ENCODE data around the gene NAV2. TPM values are rescaled to one million over a fixed set of nuclear protein-coding genes. Genes with fewer than 3 reads are reported as not detected.

Gene NAV2
- total RNA-seq, 1 donor from 2014 or later: 10.3 TPM

GRCh38 chr11:20131788-20132666, 419.4 kb downstream of the NAV2 start:
- DNase-seq (no peak), ATAC-seq (ENCODE audit: low read depth) (peak; percentile 31)
- Mint-ChIP-seq H3K4me1 (peaks cover 10% of the 10 kb centered on the region), H3K36me3 (ENCODE audit: low read depth) (no peaks in the 10 kb centered on the region), H3K4me3 (peak overlapping the region; percentile 61), H3K9me3 (no peaks in the 10 kb centered on the region), H3K27ac (no peak overlapping the region), H3K27me3 (peaks cover 27% of the 10 kb centered on the region)
- TF ChIP-seq, protein P1, sequence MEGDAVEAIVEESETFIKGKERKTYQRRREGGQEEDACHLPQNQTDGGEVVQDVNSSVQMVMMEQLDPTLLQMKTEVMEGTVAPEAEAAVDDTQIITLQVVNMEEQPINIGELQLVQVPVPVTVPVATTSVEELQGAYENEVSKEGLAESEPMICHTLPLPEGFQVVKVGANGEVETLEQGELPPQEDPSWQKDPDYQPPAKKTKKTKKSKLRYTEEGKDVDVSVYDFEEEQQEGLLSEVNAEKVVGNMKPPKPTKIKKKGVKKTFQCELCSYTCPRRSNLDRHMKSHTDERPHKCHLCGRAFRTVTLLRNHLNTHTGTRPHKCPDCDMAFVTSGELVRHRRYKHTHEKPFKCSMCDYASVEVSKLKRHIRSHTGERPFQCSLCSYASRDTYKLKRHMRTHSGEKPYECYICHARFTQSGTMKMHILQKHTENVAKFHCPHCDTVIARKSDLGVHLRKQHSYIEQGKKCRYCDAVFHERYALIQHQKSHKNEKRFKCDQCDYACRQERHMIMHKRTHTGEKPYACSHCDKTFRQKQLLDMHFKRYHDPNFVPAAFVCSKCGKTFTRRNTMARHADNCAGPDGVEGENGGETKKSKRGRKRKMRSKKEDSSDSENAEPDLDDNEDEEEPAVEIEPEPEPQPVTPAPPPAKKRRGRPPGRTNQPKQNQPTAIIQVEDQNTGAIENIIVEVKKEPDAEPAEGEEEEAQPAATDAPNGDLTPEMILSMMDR (IDR thresholded peaks at IDR 0.05): no peak
- POLR2A ChIA-PET: interaction anchor here (1.4 kb wide), 1 partner anchor 32 kb away, joined by 3 read pairs; no protein-coding TSS in a partner anchor
- intact Hi-C loops (cut with micrococcal nuclease): loop anchor here (1.0 kb wide), 3 partner anchors 181 to 568 kb away; no protein-coding TSS in a partner anchor
- CTCF ChIA-PET: interaction anchor here (0.7 to 2.6 kb wide), 16 partner anchors 9 to 569 kb away, joined by 3 to 14 read pairs (median 4); no protein-coding TSS in a partner anchor

- H3K9me3 Mint-ChIP-seq: no peaks in the 10 kb centered on the region
- H3K27ac Mint-ChIP-seq: no peak overlapping the region
- intact Hi-C loops (cut with micrococcal nuclease): loop anchor here (1.0 kb wide), 3 partner anchors 181 to 568 kb away; no protein-coding TSS in a partner anchor
- DNase-seq (no peak), ATAC-seq (ENCODE audit: low read depth) (no peak)
- H3K27me3 Mint-ChIP-seq: peaks cover 27% of the 10 kb centered on the region
- CTCF ChIA-PET: interaction anchor here (0.7 to 2.6 kb wide), 15 partner anchors 9 to 570 kb away, joined by 3 to 14 read pairs (median 5); no protein-coding TSS in a partner anchor
- TF ChIP-seq, protein P1 (IDR thresholded peaks at IDR 0.05): no peak
- H3K4me3 Mint-ChIP-seq: no peak overlapping the region
- H3K4me1 Mint-ChIP-seq: peaks cover 10% of the 10 kb centered on the region
- POLR2A ChIA-PET: no interaction called here
- no peaks in the 10 kb centered on the region for H3K36me3 Mint-ChIP-seq (ENCODE audit: low read depth)
These were observed 420.0 kb downstream of the NAV2 start for GRCh38 chr11:20132667-20133039.

DNA sequence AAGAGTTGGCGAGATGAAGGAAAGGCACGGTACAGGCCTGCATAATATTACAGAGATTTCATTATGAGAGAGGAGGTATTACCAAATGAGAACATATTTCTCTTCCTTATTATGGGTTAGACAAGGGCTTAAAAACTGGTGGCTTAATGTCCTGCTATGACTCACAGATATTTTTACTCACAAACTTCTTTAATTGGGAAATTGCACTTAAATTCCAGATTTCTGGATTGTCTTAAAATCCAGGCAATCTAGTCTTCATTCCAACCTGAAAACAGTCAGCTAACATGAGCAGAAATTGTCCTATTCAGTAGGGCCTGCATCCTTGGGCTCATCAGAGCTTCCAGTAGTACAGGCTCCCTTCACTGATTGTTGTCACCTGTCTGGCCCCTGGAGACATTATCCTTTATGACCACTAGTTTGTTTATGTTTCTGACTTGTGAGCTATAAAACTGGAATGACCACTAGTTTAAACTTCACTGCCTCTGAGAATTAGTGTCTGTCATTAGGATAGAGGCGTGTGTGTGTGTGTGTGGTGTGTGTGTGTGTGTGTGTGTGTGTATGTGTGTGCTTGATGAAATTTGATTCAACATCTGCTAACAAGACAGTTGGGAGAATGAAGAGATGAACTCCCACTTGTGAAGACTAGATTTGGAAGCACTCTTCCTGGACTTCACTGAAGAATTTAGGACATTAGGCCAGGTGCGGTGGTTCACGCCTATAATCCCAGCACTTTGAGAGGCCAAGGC, 422.5 kb downstream of the NAV2 start:
- POLR2A ChIA-PET: no interaction called here
- peaks cover 41% of the 10 kb centered on the region for H3K27me3 Mint-ChIP-seq
- H3K27ac Mint-ChIP-seq: no peak overlapping the region
- peaks cover 10% of the 10 kb centered on the region for H3K4me1 Mint-ChIP-seq
- CTCF ChIA-PET: no interaction called here
- TF ChIP-seq, protein P1 (IDR thresholded peaks at IDR 0.05): no peak
- ATAC-seq (ENCODE audit: low read depth): no peak
- H3K9me3 Mint-ChIP-seq: no peaks in the 10 kb centered on the region
- H3K36me3 Mint-ChIP-seq (ENCODE audit: low read depth): no peaks in the 10 kb centered on the region
- intact Hi-C loops (cut with micrococcal nuclease): no loop called here
- DNase-seq: no peak
- H3K4me3 Mint-ChIP-seq: no peak overlapping the region

DNA sequence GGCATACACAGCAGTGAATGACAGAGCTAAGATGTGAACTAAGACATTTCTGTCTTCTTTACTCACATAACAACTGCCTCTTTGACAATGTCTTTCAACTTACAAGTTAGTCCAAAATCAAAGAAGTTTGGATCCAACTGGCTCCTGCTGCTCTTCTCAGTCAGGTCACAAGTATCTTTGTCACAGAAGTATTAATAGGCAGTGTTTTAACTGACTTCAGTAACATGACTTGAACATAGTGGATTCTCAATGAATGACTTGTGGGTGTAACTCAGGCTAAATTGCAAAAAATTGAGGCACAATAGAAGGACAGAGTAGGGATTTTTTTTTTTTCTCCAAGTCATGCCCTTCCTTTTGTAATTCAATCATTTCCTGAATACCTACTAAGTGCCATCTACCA, 425.0 kb downstream of the NAV2 start:
- POLR2A ChIA-PET: no interaction called here
- H3K36me3 Mint-ChIP-seq (ENCODE audit: low read depth): no peaks in the 10 kb centered on the region
- no peak overlapping the region for H3K4me3 Mint-ChIP-seq
- CTCF ChIA-PET: interaction anchor here (1.4 kb wide), 1 partner anchor 10 kb away, joined by 7 read pairs; no protein-coding TSS in a partner anchor
- peaks cover 39% of the 10 kb centered on the region for H3K27me3 Mint-ChIP-seq
- DNase-seq: no peak
- no peaks in the 10 kb centered on the region for H3K4me1 Mint-ChIP-seq
- ATAC-seq (ENCODE audit: low read depth): no peak
- intact Hi-C loops (cut with micrococcal nuclease): no loop called here
- TF ChIP-seq, protein P1 (IDR thresholded peaks at IDR 0.05): no peak
- H3K9me3 Mint-ChIP-seq: no peaks in the 10 kb centered on the region
- no peak overlapping the region for H3K27ac Mint-ChIP-seq

DNA sequence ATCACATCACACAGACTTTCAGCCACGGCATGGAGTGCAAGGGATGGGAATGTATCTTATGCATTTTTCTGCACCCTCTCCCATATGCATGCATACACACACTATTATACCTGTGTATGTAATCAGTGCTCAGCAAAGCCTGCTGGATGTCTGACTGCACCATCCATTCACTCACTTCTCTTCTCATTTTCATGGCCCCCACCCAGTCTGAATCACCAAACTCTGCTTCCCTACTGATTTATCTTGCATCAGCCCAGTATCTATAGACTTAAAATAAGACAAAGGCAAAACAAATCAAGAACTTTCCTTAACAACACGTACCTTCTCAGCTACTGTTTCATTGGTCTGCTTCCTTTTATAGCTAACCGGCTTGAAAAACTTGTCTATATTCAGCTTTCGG, 426.1 kb downstream of the NAV2 start:
- ChIA-PET POLR2A (no interaction called here), CTCF (interaction anchor here (2.0 kb wide), 1 partner anchor 10 kb away, joined by 5 read pairs; no protein-coding TSS in a partner anchor)
- DNase-seq (no peak), ATAC-seq (ENCODE audit: low read depth) (no peak)
- no peak overlapping the region for H3K27ac Mint-ChIP-seq
- TF ChIP-seq, protein P1 (IDR thresholded peaks at IDR 0.05): no peak
- no peaks in the 10 kb centered on the region for H3K9me3 Mint-ChIP-seq
- intact Hi-C loops (cut with micrococcal nuclease): no loop called here
- no peaks in the 10 kb centered on the region for H3K36me3 Mint-ChIP-seq (ENCODE audit: low read depth)
- H3K27me3 Mint-ChIP-seq: peaks cover 35% of the 10 kb centered on the region
- no peak overlapping the region for H3K4me3 Mint-ChIP-seq
- H3K4me1 Mint-ChIP-seq: no peaks in the 10 kb centered on the region

Data from activated B cell treated with CpG ODN at 0.5 μM for 24 hours (primary cell).